Mucosa of descending colon (tissue), 3 donors: ENCODE data around the gene KCNQ5. TPM values are rescaled to one million over a fixed set of nuclear protein-coding genes. Genes with fewer than 3 reads are reported as not detected.

Experiments
- ATAC-seq: fragments of 200-7000 bp; cut with Tn5 transposase; one replicate; pipeline ENCODE4 v1.9.1; 2020; ENCODE audit warnings: mild to moderate bottlenecking, moderate library complexity
- DNase-seq, 3 donors: peaks; one replicate each; pipeline ENCODE4 v3.0.0-alpha.2; 2020
- H3K36me3 ChIP-seq: fragments of 200-600 bp; one replicate; pipeline ENCODE4 v1.8.0; 2021; ENCODE audit warnings: low read depth, mild to moderate bottlenecking
- H3K4me1 ChIP-seq: fragments of 200-600 bp; one replicate; pipeline ENCODE4 v1.8.0; 2021; ENCODE audit warnings: low read depth, mild to moderate bottlenecking
- H3K4me3 ChIP-seq: fragments of 200-600 bp; one replicate; pipeline ENCODE4 v1.8.0; 2021; ENCODE audit warnings: mild to moderate bottlenecking
- H3K9me3 ChIP-seq: fragments of 200-600 bp; one replicate; pipeline ENCODE4 v1.8.0; 2021; ENCODE audit warnings: mild to moderate bottlenecking
- CTCF ChIP-seq: fragments of 200-600 bp; IDR thresholded peaks from one replicate; pipeline ENCODE4 v1.8.0; 2022; ENCODE audit warnings: antibody characterized with exemption, mild to moderate bottlenecking
- intact Hi-C, 2 donors: fragments of 100-400 bp; cut with DNase I in 1 of 2; cut with micrococcal nuclease in 1 of 2; formaldehyde crosslinking; loops; one replicate each; pipeline versions ENCODE4 v1.11.0 to v1.11.1; 2022; cut with DNase I, micrococcal nuclease
- total RNA-seq, 3 donors: library from RNA; stranded (reverse); fragmentation: NEBNext Ultra II Directional in 2 of 3; extraction: Animal tissue kit (Norgen Biotek cat#: 25700) in 2 of 3; gene quantifications; one replicate each; pipeline versions ENCODE4 v1.2.1 to v1.2.4, GENCODE V29; 2021 to 2023
- donor health status: DM: no; HTN: no; CAD: no; lungs with moderate emphysema.
- donor health status: DM: no; HTN: no; CAD: no.
- donor health status: DM: no; HTN: yes; CAD: no.

KCNQ5 gene
- total RNA-seq, 3 donors from 2014 or later, result 0.14 to 2.3 (median 0.17) TPM

- intact Hi-C loops, result no loop called here
- DNase-seq, result no peak
Observed at GRCh38 chr6:72820153-72820552, 198.3 kb downstream of the KCNQ5 start.

GRCh38 chr6:72820906-72821305 lies 199.0 kb downstream of the KCNQ5 start:
- Histone ChIP-seq H3K4me1 (no peaks in the 10 kb centered on the region), H3K36me3 (no peaks in the 10 kb centered on the region), H3K4me3 (no peak overlapping the region), H3K9me3 (no peaks in the 10 kb centered on the region)
- no peak for DNase-seq
- intact Hi-C loops, result no loop called here
- no peak for ATAC-seq
- no peak for TF ChIP-seq CTCF

More at GRCh38 chr6:72820153-72820552, 198.3 kb downstream of the KCNQ5 start:
- Histone ChIP-seq H3K4me3 (no peak overlapping the region), H3K36me3 (no peaks in the 10 kb centered on the region), H3K4me1 (no peaks in the 10 kb centered on the region), H3K9me3 (no peaks in the 10 kb centered on the region)
- TF ChIP-seq CTCF, result no peak
- no peak for ATAC-seq

- Histone ChIP-seq H3K9me3 (no peaks in the 10 kb centered on the region), H3K4me1 (no peaks in the 10 kb centered on the region), H3K36me3 (no peaks in the 10 kb centered on the region), H3K4me3 (no peak overlapping the region)
- no peak for TF ChIP-seq CTCF
- intact Hi-C loops, result no loop called here
- DNase-seq, result no peak
- no peak for ATAC-seq
Observed at GRCh38 chr6:72822023-72822422, 200.2 kb downstream of the KCNQ5 start.

- no peaks in the 10 kb centered on the region for H3K9me3 ChIP-seq
- no peaks in the 10 kb centered on the region for H3K36me3 ChIP-seq
- intact Hi-C loops, result no loop called here
- H3K4me1 ChIP-seq, result no peaks in the 10 kb centered on the region
- ATAC-seq (no peak), DNase-seq (no peak)
- H3K4me3 ChIP-seq, result no peak overlapping the region
- TF ChIP-seq CTCF, result no peak
Observed at GRCh38 chr6:72822691-72823090, 200.8 kb downstream of the KCNQ5 start.

- DNase-seq, result no peak
- H3K36me3 ChIP-seq, result no peaks in the 10 kb centered on the region
- H3K9me3 ChIP-seq, result no peaks in the 10 kb centered on the region
- no peaks in the 10 kb centered on the region for H3K4me1 ChIP-seq
- no peak for TF ChIP-seq CTCF
- no peak overlapping the region for H3K4me3 ChIP-seq
- ATAC-seq, result no peak
- intact Hi-C loops, result no loop called here
Observed at GRCh38 chr6:72824833-72825232, 203.0 kb downstream of the KCNQ5 start.

- H3K4me3 ChIP-seq, result no peak overlapping the region
Observed at GRCh38 chr6:72825315-72825911, 203.5 kb downstream of the KCNQ5 start.

More at GRCh38 chr6:72825315-72825911, 203.5 kb downstream of the KCNQ5 start:
- H3K9me3 ChIP-seq, result no peaks in the 10 kb centered on the region
- DNase-seq, result no peak
- TF ChIP-seq CTCF, result no peak
- intact Hi-C loops, result no loop called here
- ATAC-seq, result no peak
- H3K4me1 ChIP-seq, result no peaks in the 10 kb centered on the region
- no peaks in the 10 kb centered on the region for H3K36me3 ChIP-seq
